T-helper 1 cell treated with Interleukin-12 subunit alpha and Interleukin-12 subunit beta and Interleukin-4 antibody, amounts not matched to agents 30 ng/mL and 1 ng/mL, for 36 hours (primary cell): ENCODE data around the gene FAM89A. TPM values are rescaled to one million over a fixed set of nuclear protein-coding genes. Genes with fewer than 3 reads are reported as not detected.

ENCODE experiments used
- intact Hi-C: fragments of 100-400 bp; cut with micrococcal nuclease; formaldehyde crosslinking; loops from one replicate; pipeline ENCODE4 v1.15.1; 2024
- total RNA-seq: library from RNA; stranded (reverse); gene quantifications from 2 replicates; pipeline ENCODE4 v1.2.3, GENCODE V29; 2022

Gene FAM89A
- total RNA-seq, 1 donor from 2014 or later = 12.2 TPM

DNA sequence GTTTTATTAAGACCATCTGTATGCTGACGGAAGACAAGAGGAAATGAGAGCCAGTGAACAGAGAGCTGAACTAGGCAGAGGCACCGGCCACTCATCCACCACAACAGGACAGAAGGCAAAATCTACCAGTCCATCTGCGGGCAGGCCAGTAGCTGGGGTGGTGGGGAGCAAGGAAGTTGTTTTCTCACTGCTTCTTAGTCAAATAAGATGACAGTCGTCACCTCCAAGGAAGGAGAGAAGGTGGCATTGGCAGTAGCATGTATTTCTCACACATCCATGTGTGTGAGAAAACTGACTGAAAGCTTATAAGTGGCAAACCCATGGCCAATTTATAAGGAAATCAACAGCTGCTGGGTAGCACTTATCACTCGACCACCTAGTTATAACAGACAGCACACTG is 69.6 kb downstream of the FAM89A start:
- intact Hi-C loops = no loop called here

Other genes with a start within 250 kb of the FAM89A start
- gene C1orf198, start 171.7 kb downstream of the FAM89A start, total RNA-seq = 3.2 and 3.6 TPM in 2 replicates
- 28.8 and 35.7 TPM in 2 replicates for gene TTC13, start 61.4 kb downstream of the FAM89A start, total RNA-seq
- 11.7 and 12.7 TPM in 2 replicates for gene ARV1, start 61.2 kb downstream of the FAM89A start, total RNA-seq
- gene TRIM67, start 121.8 kb upstream of the FAM89A start, total RNA-seq = not detected in 2 replicates
- gene GNPAT, start 201.0 kb upstream of the FAM89A start, total RNA-seq = 41.9 and 42.1 TPM in 2 replicates